DMS114 treated with DMSO at 0.1 percent for 48 hours (cell line): ENCODE results near the gene AP5Z1.
"Not testable (repeated sequence)": the region's sequence is repeated elsewhere in the genome, so short reads cannot be mapped to it uniquely, and the experiment has no call there.

ENCODE experiments used
- DNase-seq: peaks from one replicate; lab custom pipeline; 2025; ENCODE audit not compliant: unreplicated experiment; lab: John Stamatoyannopoulos, UW

AP5Z1 gene

DNA sequence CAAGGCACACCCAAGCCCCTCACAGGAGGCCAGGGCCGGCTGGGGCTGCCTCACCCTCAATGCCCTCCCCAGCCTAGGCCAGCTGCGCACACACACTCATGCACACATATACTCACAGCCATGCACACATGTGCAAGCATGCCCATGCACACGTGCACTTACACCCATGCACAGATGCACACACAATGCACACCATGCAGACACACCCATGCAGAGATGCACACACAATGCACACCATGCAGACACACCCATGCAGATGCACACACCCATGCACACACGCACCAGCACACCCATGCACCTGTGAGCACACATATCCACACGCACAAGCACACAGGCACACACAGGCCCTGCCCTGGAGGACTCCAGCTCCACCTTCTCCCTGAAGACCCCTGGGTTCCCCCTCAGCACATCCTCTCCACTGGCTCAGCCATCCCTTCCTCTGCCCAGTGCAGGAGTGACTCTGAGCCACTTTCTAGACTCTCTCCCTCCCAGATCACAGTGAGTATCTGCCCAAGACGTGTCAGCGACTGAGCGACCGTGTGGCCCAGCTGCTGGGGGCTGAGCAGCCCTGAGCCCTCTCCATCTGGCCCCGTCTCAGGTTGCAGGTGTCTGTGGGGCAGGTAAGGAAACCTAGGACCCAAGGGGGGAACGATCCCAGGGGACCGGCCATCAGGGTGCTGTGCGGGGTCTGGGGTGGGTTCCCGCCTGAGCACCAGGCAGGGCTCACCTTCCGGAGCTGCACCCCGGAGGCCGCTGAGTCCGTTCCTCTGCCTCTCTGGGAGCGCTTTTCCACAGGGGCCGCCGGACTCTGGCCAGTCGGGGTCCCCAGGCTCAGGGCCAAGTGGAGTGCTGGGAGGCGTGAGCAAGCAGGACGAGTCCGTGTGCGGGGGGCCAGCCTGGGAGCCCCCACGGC lies 25.8 kb downstream of the AP5Z1 start:
- DNase-seq, result no peak

DNA sequence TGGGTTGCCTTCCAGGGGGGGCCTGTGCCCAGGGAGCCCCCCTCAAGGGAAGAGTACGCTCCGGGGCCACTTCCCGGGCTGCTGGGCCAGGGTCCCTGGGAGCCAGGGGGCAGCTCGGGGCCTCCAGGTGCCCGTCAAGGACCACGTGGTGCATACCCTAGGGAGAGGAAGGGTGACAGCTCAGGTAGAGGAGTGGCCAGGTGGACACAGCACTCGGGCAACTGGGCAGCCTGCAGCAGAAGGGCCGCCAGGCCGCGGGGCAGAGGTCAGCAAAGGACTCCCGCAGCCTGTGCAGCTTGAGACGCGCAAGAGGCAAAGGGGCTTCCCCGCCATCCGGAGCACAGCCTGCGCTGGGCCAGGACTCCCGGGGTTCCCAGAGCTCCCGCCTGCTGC lies 26.4 kb downstream of the AP5Z1 start:
- no peak for DNase-seq

DNA sequence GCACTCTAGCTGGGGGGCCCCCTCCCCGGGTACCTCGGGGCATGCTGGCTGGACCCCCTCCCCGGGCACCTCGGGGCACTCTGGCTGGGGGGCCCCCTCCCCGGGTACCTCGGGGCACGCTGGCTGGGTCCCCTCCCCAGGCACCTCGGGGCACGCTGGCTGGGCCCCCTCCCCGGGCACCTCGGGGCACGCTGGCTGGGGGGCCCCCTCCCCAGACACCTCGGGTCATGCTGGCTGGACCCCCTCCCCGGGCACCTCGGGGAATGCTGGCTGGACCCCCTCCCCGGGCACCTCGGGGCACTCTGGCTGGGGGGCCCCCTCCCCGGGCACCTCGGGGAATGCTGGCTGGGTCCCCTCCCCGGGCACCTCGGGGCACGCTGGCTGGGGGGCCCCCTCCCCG lies 27.2 kb downstream of the AP5Z1 start:
- not testable (repeated sequence) for DNase-seq

DNA sequence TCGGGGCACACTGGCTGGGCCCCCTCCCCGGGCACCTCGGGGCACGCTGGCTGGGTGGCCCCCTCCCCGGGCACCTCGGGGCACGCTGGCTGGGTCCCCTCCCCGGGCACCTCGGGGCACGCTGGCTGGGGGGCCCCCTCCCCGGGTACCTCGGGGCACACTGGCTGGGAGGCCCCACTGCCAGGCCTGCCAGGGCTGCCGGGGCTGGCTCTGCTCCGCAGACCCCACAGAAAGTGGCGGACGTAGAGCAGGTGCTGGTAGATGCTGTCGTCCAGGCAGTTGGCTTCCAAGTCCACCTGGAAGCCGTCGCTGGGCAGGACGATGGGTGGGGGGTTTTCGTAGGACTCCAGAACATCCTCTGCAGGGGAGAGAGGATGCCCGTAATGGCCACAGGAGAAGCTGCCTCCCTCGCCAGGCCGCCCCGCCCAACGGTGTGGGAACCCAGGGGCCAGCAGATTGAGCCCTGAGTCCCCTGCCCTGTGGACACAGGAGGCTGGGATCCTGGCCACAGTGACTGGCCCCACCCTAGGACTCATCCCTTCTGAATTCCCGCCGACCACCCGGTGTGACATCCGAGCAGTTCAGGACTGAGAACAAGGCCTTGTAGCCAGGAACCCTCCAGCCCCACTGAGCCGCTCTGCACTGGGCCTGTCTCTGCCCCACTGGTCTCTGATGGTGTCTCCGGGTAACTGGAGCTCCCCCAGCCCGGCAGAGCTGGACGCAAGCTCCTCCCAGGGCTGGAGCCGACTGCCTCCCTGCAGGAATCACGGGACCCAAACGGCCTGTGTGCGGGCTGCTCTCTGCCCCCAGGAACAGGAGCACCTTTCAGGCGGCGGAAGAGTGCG lies 28.2 kb downstream of the AP5Z1 start:
- DNase-seq, result no peak

DNA sequence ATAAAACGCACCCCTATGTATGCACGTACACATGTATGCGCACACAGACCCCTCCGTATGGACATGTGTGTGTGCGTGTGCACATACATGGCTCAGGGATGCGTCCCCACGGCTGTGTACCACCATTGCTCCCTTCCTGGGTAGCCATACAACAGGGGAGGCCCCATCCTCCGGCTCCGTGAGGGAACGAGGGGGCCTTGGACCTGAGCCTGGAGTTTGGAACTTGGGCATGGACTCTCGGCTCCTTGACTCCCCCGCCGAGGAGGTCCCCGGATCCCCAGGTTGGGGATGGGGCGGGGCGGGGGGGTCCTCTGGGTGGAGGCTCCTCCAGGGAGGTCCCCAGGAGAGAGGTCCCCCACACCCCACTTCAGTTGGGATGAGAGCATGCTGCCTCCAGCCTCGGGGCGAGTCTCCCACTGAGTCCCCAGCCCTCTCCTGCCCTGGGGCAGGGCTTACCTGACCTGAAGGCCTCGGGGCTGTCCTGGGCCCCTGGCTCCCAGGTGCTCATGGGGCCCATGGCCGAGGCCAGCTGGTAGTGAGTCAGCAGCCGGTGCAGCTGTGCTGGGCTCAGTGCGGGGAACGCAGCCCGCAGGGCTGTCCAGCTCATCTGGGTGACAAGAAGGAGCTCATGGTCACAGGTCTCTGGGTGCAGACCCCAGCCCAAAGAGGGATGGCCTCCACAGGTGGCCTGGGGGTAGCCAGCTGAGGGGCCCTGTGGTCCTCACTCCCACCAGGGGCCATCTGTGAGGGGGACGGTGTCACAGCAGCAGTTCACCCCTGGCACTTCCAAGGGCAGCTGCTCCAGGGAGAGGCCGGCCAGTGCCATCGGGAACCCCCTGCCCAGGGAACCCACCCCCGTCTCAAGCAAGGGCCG lies 29.9 kb downstream of the AP5Z1 start:
- no peak for DNase-seq

DNA sequence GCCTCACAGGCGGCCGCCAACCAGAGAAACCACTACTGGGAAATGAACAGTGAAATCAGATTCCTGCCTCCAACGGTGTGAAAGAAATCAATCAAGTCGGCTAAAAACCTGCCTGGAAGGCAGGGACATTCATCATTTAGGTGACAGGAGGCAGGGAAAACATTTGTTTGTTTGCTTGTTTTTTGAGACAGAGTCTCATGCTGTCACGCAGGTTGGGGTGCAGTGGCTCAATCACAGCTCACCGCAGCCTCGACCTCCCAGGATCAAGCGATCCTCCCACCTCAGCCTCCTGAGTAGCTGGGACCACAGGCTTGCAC lies 30.5 kb downstream of the AP5Z1 start:
- DNase-seq, result no peak

DNA sequence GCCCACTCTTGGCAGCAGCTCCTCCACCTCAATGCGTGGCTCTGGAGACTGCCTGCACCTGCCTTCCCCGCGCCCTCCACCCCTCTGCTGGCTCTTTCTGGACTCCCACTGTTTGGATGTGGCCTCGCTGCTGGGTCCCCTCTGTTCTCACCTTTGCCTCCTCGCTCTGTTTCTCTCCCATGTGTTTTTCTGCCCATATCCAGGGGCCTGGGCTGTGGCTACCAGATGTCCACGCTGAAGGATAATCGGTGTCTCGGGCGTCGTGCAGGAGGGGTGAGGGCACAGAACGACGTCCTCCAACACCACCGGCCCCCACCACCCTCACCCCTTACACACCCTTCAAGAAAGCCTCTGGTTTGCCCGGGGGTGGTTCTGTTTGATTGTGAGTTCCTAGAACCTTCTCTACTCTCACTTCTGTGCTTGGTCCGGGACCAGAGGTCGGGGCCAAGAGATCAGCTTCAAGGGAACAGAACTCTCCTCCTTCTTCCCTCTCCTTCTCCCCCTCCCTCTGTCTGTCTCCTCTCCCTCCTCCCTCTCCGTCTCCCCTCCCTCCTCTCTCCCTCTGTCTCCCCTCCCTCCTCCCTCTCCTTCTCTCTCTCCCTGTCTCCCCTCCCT lies 31.7 kb downstream of the AP5Z1 start:
- no peak for DNase-seq

DNA sequence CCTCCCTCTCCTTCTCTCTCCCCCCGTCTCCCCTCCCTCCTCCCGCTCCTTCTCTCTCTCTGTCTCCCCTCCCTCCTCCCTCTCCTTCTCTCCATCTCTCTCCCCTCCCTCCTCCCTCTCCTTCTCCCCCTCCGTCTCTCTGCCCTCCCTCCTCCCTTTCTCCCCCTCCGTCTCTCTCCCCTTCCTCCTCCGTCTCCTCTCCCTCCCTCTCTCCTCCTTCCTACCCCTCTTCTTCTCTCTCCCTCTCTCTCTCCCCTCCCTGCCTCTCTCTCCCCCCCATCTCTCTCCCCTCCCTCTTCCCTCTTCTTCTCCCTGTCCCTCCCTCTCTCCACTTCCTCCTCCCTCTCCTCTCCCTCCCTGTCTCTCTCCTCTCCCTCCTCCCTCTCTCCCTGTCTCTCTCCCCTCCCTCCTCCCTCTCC lies 32.2 kb downstream of the AP5Z1 start:
- no peak for DNase-seq

DNA sequence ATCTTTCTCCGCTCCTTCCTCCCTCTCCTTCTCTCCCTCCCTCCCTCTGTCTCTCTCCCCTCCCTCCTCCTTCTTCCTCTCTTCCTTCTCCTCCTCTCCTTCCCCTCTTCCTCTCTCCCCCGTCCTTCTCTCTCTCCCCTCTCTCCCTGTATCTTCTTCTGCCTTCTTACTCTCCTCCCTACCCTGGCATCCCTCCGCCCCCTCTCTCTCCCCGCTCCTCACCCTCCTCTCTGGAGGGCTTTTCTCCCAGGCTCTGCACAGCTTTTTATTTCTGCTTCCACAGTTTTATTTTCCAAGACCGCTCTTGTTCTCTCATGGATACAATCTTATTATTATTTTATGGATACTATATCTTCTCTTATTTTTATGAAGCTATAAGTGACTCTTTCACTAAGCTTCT lies 32.6 kb downstream of the AP5Z1 start:
- DNase-seq, result no peak

DNA sequence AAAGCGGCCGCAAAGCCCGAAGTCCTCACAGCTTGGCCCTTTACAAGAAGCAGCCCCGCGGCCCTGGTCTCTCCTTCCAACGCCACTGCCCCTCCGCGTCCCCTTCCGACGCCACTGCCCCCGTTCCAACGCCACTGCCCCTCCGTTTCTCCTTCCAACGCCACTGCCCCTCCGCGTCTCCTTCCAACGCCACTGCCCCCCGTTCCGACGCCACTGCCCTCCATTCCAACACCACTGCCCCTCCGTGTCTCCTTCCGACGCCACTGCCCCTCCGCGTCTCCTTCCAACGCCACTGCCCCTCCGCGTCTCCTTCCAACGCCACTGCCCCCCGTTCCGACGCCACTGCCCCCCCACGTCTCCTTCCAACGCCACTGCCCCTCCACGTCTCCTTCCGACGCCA lies 33.1 kb downstream of the AP5Z1 start:
- DNase-seq, result no peak

DNA sequence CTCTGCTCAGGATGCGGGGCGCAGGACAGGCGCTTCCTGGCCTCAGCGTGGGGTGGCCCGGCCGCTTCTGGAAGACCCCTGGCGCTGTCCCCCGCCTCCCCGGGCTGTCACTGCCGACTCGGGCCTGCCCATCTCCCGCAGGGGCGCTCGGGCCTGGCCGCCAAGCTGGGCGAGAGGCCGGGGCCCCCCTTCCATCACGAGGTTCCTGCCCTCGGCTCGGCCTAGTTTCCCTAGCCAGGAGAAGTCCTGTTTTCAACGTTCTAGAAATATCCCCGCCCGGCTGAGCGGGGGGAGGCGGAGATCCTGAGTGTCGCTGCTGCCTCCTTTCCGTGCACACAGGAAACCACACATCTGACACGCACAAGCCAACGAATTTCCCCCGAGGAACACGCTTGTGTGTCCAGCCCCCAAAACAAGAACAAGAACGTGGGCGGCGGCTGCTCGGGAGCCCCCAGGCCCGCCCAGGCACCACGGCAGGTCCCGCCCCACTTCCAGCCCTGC lies 33.7 kb downstream of the AP5Z1 start:
- no peak for DNase-seq

DNA sequence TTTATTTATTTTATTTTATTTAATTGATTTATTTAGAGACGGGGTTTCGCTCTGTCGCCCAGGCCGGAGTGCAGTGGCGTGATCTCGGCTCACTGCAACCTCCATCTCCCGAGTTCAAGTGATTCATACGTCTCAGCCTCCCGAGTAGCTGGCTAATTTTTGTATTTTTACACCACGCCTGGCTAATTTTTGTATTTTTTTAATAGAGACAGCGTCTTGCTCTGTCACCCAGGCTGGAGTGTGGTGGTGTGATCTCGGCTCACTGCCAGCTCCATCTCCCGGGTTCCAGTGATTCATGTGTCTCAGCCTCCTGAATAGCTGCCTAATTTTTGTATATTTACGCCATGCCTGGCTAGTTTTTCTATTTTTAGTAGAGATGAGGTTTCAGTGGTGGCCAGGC lies 34.2 kb downstream of the AP5Z1 start:
- no peak for DNase-seq

DNA sequence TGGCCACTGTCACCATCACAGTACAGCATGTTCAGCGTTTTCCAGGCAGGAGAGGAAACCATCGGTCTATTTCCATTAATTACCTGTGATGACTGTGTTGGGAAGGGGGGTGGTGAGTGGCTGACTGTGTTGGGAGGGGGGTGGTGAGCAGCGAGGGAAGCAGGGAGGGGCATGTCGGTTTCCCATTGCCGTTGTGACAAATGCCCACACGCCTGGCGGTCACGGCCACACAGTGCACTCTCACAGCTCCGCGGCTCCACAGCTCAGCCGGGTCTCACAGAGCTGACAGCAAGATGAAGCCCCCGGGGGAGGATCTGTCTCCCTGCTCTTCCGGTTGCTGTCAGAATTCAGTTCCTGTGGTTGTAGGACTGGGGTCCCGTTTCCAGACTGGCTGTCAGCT lies 39.0 kb downstream of the AP5Z1 start:
- no peak for DNase-seq

DNA sequence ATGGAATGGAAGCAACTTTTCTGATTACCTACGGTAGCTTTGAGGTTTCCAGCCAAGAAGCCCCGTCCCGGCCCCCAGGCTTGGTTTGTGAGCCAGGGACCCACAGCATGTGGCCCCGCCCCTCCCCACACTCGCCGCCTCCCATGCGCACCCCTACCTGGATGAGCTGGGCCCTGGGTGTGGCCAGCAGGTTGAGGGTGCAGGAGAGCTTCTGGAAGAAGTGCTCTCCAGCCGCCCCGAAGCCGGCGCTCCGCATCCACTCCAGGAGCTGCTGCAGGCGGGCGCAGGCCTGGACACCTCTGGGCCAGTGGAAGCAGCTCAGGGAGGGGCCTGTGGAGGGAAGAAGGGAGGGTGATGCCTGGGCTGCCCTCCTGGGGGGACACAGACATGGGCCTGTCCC lies 39.7 kb downstream of the AP5Z1 start:
- DNase-seq, result no peak

DNA sequence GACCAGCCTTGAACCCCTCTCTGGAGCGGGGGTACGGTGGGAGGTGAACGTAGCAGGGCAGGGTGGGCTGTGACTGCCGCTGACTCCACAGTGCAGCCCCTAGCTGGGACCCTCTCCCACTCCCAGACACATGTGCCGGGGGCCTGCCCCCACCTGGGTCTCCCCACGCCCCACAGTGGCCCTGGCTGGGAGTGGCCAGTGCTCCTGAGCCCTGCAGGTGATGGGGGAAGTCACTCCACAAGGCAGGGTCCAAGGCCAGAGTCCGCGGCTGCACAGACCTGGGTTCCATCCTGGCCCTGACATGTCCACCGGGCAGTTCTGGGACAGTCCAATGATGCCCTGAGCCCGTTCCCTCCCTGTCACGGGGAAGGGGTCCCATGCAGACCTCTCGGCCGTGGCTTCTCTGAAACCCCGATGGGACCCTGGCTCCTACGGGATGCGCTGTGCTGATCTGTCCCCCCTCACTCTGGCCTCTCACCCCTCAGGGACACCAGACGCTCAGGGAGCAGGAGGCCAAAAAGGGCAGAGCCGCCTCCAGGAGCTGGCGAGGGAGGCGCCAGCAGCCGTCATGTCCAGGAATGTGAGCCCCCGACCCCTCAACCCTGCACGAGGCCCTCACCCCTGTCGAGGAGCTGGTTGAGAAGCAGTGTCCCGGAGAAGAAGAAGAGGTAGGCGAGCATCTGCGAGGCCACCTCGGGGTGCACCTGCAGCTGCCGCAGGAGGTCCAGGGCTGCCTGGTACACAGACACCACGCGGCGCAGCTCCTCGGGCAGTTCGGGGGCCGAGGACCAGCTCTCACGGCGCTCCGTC lies 40.4 kb downstream of the AP5Z1 start:
- DNase-seq, result no peak

DNA sequence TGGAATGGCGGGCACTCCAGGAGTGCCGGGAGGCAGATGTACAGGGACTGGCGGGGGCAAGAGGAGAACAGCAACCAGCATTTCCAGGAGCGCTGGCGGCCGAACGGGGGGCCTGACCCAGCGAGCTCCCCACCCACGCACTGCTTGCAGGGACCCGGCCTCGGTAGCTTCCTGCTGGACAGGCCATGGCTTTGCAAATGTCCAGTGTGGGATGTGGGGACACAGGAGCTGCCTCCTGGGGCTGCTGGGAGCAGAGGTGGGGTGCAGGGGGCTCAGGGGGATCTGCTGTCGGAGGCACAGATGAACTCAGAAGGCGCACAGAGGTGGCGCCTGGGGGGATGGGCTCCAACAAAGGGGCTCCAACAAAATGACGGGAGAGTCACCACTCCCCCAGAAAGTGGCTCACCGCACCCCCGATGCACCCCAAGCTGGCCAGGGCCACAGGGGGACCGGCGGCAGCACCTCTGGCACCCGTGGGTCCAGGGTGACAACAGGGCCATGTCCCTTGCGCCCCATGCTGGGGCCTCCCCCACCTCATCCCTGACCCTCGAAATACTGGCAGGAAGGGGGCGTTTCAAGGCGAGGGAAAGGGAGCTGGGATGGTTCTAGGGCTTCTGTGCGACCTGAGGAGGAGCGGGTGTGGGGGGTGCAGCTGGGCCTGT lies 41.1 kb downstream of the AP5Z1 start:
- DNase-seq, result no peak

DNA sequence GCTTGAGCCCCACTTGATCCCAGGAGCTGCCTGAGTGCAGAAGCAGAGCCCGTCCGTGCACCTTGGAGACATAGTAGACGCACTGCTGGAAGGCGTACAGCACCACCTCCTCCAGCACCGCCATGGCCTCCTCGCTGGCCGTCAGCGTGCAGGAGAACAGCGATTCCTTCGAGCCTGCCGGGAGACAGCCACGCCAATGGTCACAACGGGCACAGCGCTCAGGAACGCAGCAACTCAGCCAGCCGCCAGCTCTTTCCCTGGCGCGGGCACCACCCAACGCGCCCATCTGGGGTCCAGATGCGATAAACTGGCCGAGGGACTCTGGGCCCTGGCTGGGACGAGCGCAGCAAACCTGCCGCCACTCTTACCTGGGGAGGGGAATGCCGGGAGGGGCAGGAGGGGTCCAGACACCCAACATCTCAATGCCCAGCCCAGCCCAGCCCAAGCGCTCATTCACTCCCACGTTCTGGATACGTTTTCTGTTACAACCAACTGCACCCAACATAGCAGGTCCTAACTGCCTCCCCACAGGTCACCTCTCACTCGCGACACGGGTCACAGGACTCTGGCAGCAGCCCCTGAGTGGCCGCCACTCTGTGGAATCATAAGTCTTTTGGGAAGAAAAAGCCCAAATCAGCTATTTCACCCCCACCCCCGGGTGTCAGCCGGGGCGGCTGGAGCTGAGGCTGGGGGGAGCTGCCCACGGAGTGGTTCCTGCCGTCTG lies 41.9 kb downstream of the AP5Z1 start:
- DNase-seq, result no peak

DNA sequence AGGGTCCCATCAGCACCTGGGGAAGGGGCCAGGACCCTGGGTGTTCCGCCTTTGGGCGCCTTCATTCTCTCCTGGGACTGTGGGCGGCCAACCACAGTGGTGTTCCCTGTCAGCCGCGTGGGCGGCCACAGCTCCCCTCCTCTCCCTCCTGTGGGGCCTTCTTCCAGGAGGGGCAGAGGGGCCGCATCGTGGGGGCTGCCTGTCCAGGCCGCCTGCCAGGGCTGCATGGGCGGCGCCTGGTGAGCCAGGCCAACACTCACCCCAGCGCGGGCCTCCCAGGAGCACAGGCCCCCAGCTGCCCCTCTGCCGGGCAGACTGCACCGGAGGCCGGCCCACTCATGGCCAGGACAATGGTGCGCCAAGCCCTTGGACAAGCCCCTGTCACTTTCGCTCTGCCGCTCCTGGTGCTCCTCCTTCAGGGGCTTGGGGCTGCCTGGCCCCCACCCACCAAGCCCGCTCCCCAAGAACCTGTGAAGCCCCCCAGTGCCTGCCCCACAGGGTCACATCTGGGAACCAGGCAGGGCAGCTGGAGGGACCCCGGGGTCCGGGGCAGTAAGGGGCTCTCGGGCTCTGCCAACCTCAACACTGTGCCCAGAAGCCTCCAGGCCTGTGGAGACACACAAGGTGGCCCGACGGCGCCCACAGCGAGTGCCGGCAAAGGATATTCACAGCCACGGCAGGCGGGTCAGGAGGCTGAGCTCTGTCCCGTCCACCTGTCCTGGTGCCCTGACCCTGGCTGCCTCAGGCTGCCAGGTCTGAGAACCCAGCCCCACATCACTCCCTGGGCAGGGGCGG lies 42.8 kb downstream of the AP5Z1 start:
- DNase-seq, result no peak
